Smooth muscle cell of the brain vasculature (primary cell): Measurements from ENCODE around the gene NCAN.
"Not testable (repeated sequence)": the region's sequence is repeated elsewhere in the genome, so short reads cannot be mapped to it uniquely, and the experiment has no call there.

Experiments
- DNase-seq: peaks from one replicate; pipeline ENCODE4 v3.0.0-alpha.2; 2012; ENCODE audit warnings: low read depth, low spot score

NCAN gene

GRCh38 chr19:19193926-19194325, 17.8 kb upstream of the NCAN start:
- no peak for DNase-seq

DNA sequence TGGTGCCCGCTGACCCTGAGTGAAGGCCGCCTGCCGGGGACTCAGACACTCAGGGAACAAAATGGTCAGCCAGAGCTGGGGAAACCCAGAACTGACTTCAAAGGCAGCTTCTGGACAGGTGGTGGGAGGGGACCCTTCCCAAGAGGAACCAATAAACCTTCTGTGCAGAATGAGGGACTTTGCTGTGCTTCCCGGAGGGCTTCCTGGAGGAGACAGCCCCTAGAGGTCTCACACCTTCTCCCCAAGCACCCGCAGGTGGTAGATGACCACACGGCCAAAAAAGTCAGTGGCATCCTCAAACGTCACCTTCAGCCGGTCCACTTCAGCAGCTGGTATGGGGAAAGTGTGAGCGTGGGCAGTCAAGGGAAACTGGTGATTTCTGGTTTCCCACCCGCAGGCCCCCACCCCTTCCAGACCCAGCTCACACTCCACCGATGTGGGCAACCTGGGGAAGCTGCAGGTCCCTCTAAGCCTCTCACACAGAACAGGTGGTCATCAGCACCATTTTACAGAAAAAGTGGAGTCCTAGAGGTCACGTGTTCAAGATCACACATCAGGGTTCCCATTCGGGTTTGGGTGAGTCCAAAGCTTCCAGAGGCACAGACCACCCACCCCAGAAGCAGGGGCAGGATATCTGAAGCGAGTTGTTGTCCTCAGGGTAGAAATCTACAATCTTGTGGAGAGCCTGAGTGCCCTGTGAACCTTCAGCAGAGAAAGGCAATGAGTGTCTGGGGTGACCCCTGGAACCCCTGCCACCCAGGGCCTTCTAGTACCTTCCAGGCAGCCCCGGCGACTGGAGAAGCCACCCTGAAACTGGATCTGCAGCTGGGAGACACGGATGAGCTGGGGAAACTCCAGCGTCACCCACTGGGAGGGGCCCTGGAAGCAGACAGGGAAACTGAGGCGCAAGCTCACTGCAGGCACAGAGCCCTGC, 9.8 kb upstream of the NCAN start:
- DNase-seq, result no peak

DNA sequence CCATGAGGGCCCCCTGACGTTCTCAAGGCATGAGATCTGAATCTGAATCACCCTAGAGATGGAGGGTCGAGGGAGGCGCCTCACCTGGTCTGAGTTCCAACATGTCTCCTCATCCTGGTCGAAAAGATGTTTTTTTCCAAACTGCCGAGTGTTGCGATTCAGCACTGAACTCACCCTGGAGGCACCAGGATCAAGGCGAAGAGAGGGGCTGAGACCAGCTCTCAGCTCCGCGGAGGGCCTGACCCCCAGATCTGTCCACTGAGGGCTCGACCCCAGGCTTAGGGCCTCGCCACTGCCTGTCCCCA, 9.1 kb upstream of the NCAN start:
- no peak for DNase-seq

DNA sequence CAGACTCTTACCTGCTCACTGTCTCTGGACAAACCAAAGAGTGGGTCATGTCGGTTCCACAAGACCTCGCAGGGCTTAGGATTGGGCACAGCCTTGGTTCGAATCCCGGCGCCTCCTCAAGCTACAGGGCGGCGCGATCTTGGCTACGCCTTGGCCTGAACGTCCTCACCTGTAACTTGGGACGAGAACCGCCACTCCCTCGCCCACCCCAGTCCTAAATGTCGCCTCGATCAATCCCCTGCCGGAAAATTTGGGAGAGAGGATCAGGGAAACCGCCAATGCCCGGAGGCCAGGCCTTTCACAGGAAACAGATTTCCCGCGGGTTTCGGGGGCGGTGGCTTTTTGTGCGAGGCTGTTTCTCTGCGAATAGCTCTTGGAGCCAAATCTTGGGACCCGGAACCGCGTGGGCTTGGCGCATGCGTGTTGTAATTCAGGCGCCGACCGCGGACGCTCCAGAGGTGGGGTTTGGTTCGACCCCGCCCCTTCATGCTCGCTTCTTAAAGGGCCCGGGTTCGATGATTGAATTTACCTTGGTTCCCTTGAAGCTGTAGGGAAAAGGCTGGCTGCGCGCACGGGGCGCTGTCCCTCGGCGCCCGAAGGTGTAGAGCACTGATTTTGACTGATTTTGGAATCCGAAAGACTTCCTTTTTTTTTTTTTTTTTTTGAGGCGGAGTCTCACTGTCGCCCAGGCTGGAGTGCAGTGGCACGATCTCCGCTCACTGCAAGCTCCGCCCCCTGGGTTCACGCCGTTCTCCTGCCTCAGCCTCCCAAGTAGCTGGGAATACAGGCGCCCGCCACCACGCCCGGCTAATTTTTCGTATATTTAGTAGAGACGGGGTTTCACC, 8.5 kb upstream of the NCAN start, which contains the start of gene NR2C2AP:
Gene NR2C2AP (minus strand): TSS at position 403 of the 845 bp plus-strand sequence. CDS start 354 bp downstream, at position 49.
- peak; percentile 72 for DNase-seq

- no peak for DNase-seq
Observed at GRCh38 chr19:19204181-19204580, 7.6 kb upstream of the NCAN start.

DNA sequence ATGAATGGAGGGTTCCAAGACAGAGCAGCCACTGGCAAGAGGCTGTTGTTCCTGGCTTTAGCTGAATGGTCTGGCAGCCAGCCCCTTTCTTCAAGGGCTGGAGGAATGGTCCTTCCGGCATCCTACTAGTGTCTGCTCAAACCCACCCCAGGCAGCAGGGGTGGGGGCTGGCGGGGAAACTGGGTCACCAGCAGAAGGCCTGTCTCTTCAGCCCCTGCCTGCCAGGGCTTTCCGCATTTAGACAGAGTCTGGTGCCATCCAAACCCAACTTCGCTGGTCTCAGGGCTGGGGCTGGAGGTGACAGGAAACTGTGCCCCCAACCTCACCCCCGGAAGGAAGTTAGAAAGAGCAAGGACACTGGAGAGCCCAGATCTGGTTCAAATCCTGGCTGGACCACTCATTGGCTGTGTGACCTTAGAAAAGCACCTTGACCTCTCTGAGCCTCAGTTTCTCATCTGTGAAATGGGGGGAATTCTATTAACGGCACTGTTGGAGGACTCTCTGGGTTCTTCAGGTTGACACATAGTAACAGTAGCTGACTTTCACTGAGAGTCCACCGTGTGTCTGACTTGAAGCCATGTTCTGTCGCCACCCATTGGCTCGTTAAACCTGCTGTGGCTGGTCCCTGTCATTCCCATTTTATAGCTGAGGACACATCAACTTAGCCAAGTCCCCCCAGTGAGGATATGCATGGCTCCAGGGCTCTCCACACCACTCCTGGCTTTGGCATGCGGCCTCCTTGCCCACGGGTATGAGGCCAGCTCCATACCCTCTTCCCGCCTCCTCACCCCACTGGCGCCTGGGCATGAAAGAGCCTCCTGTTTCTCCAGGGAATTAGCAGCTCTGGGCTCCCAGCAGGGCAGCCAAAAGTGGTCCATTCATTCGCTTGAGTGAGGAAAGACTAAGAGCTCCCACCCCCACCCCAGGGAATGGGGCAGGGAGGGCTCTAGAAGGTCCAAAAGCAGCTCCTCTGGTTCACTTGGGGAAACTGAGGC, 6.0 kb upstream of the NCAN start:
- no peak for DNase-seq

DNA sequence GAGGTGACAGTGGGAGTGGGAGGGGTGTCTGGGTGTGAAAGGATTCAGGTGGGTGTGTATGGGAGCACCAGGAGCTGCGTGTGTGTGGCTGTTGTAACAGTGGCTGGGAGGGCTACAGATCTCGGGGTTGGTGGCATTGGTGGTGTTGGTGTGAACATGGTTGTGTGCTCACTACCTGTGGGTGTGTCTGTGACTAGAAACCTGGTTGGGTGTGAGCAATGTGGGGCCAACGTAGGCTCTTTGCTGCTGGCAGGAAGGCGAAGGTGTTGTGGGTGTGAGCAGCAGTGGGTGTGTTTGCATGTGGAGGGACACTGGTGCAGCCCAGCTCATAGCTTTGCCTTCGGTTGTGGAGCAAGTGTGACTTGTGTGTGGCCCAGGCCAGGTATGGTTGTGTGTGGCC, 4.8 kb upstream of the NCAN start:
- DNase-seq, result no peak

- no peak for DNase-seq
Observed at GRCh38 chr19:19207637-19208572, 3.9 kb upstream of the NCAN start.

DNA sequence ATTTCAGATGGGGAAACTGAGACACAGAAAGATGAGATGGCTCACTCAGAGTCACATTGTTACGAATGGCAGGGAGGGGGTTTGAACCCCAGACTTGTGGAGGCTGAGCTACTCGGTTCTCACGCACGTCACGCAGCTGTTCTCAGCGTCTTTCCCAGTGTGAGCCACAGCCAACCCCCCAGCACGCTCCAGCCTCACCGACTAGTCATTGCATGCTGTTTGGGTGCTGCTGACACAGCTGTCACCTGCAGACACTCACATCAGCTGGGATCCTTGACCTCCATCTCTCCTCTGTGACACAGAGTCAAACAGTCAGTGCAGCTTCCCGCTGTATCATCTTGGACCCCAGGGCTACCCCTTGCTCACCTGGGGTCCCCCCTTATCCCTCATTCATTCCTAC, 2.4 kb upstream of the NCAN start:
- no peak for DNase-seq

DNA sequence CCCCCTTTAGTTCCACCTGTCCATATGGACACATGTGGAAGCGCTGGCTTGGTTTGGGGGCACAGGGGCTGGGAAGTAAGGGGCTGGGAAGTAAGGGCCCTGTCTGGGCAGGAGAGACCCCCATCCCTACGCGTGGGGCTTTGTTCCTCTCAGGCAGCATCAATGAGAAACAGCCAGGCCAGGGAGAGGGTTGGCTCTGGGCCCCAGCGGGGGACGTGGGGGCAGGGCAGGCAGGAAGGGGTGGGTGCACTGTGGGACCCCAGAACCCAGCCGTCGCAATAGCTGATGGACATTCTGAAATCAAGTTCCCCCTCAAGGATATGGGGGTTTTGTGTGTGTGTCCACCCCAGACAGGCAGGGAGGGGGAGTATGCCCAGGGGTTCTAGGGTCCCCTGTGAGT, 1.2 kb downstream of the NCAN start:
- no peak for DNase-seq

- DNase-seq, result no peak
Observed at GRCh38 chr19:19213426-19214158, 1.8 kb downstream of the NCAN start.

GRCh38 chr19:19214159-19214490, 2.4 kb downstream of the NCAN start:
- DNase-seq, result no peak

- DNase-seq, result no peak
Observed at GRCh38 chr19:19214892-19215291, 3.1 kb downstream of the NCAN start.

DNA sequence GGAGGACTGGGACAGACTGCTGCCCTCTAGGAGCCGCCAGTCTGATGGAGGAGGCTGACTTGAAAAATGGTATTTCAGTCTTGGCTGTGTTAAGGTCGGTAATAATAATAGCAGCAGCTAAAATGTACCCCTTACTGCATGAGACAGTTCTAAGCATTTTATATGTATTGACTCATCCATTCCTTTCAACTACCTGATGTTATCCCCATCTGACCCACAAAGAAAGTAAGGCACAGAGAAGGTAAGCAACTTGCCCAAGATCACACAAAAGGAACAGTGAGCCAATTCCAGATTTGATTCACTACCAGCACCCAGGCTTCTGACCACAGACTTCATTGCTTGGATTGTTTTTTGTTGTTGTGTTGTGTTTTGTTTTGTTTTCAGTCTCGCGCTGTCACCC, 4.0 kb downstream of the NCAN start:
- no peak for DNase-seq

- DNase-seq, result no peak
Observed at GRCh38 chr19:19217099-19217498, 5.3 kb downstream of the NCAN start.

DNA sequence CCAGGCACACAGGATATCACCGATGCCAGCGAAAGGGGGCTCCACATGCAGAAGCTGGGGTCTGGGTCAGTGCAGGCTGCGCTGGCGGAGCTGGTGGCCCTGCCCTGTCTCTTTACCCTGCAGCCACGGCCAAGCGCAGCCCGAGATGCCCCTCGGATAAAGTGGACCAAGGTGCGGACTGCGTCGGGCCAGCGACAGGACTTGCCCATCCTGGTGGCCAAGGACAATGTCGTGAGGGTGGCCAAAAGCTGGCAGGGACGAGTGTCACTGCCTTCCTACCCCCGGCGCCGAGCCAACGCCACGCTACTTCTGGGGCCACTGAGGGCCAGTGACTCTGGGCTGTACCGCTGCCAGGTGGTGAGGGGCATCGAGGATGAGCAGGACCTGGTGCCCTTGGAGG, 7.2 kb downstream of the NCAN start:
- DNase-seq, result no peak

DNA sequence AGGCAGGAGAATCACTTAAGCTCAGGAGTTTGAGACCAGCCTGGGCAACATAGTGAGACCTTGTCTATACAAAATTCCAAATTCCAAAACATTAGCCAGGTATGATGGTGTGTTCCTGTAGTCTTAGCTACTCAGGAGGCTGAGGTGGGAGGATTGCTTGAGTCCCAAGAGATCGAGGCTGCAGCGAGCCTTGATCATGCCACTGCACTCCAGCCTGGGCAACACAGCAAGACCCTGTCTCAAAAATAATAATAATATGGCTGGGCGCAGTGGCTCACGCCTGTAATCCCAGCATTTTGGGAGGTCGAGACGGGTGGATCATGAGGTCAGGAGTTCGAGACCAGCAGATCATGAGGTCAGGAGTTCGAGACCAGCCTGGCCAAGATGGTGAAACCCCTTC, 9.2 kb downstream of the NCAN start:
- DNase-seq, result not testable (repeated sequence)

DNA sequence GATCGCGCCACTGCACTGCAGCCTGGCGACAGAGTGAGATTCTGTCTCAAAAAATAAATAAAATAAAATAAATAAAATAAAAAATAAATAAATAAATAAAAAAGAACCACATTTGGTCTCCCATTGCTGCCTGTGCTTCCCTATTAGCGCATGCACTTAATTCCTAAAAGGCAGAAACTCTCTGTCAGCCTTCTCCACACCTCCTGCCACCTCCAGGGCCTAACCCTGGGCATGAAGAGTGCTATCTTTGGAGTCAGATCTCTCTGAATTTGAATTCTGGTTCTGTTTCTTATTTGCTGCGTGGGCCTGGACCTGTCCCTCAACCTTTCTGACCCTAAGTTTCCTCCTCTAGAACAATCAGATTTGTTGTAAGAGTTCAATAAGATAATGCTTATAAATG, 11.3 kb downstream of the NCAN start:
- no peak for DNase-seq

DNA sequence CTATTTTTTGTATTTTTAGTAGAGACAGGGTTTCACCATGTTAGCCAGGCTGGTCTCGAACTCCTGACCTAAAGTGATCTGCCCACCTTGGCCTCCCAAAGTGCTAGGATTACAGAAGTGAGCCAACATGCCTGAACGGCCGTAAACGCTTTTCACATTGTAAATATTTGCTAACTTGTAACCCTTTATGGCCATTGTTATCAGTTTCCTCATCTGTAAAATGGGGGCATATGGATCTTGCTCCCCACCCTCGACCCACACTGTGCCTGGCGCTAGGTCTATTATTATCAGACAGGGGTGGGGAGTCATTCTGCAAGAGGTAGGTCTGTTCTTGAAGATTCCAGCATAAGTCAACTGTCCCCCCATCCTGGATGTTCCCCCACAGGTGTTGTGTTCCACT, 11.9 kb downstream of the NCAN start:
- no peak for DNase-seq
